Measurements from ENCODE around the gene TGFBR3. TPM values are rescaled to one million over a fixed set of nuclear protein-coding genes. Genes with fewer than 3 reads are reported as not detected.
A peak's percentile ranks its signal among the peaks of the same experiment; 100 is the strongest.

The TGFBR3 gene
- total and polyA plus RNA-seq, 4 donors, result 3.6 to 81.5 (median 33.4) TPM

- ATAC-seq (ENCODE audit: low FRiP score), result no peak
- no peak overlapping the region for H3K27ac ChIP-seq (ENCODE audit: low read depth in 1 of 2, low read length in 2 of 2)
Measured at GRCh38 chr1:91798241-91798648, 87.7 kb downstream of the TGFBR3 start.

GRCh38 chr1:91797164-91797563, 88.8 kb downstream of the TGFBR3 start:
- H3K4me3 ChIP-seq (ENCODE audit: low read length in 2 of 2), result no peak overlapping the region
- intact Hi-C loops (cut with DNase I), result loop anchor here in 1 of 2 donors (5.0 kb wide), 1 partner anchor 45 kb away; no protein-coding TSS in a partner anchor
- no peak for ATAC-seq (ENCODE audit: low FRiP score)
- no peaks in the 10 kb centered on the region for H3K36me3 ChIP-seq (ENCODE audit: control insufficient read depth in 1 of 2, insufficient read depth in 2 of 2, low read length in 1 of 2)
- H3K4me1 ChIP-seq (ENCODE audit: control insufficient read depth in 1 of 2, insufficient read depth in 2 of 2, low read length in 2 of 2), result peaks cover 0 to 2% of the 10 kb centered on the region in 2 donors
- H3K27ac ChIP-seq (ENCODE audit: low read depth in 1 of 2, low read length in 2 of 2), result no peak overlapping the region
- DNase-seq, result no peak
- H3K9me3 ChIP-seq (ENCODE audit: control insufficient read depth, low read length), result no peaks in the 10 kb centered on the region
- no peaks in the 10 kb centered on the region for H3K27me3 ChIP-seq (ENCODE audit: control insufficient read depth in 1 of 2, insufficient read depth in 2 of 2, low read length in 1 of 2)
- WGBS, 2 donors, result 98 to 100% methylated on average over 1 of the region's 1 CpG

More at GRCh38 chr1:91798241-91798648, 87.7 kb downstream of the TGFBR3 start:
- H3K36me3 ChIP-seq (ENCODE audit: control insufficient read depth in 1 of 2, insufficient read depth in 2 of 2, low read length in 1 of 2), result no peaks in the 10 kb centered on the region
- H3K4me3 ChIP-seq (ENCODE audit: low read length in 2 of 2), result no peak overlapping the region
- DNase-seq, result no peak
- peaks cover 0 to 2% of the 10 kb centered on the region in 2 donors for H3K4me1 ChIP-seq (ENCODE audit: control insufficient read depth in 1 of 2, insufficient read depth in 2 of 2, low read length in 2 of 2)
- H3K27me3 ChIP-seq (ENCODE audit: control insufficient read depth in 1 of 2, insufficient read depth in 2 of 2, low read length in 1 of 2), result no peaks in the 10 kb centered on the region
- WGBS, 2 donors, result 95% methylated on average over 5 of the region's 5 CpGs
- H3K9me3 ChIP-seq (ENCODE audit: control insufficient read depth, low read length), result no peaks in the 10 kb centered on the region
- intact Hi-C loops (cut with DNase I), result loop anchor here in 1 of 2 donors (5.0 kb wide), 1 partner anchor 46 kb away; no protein-coding TSS in a partner anchor

GRCh38 chr1:91796390-91796654, 89.6 kb downstream of the TGFBR3 start:
- Histone ChIP-seq H3K36me3 (ENCODE audit: control insufficient read depth in 1 of 2, insufficient read depth in 2 of 2, low read length in 1 of 2) (no peaks in the 10 kb centered on the region), H3K4me1 (ENCODE audit: control insufficient read depth in 1 of 2, insufficient read depth in 2 of 2, low read length in 2 of 2) (peaks cover 0 to 2% of the 10 kb centered on the region in 2 donors), H3K27ac (ENCODE audit: low read depth in 1 of 2, low read length in 2 of 2) (no peak overlapping the region), H3K9me3 (ENCODE audit: control insufficient read depth, low read length) (no peaks in the 10 kb centered on the region), H3K27me3 (ENCODE audit: control insufficient read depth in 1 of 2, insufficient read depth in 2 of 2, low read length in 1 of 2) (no peaks in the 10 kb centered on the region), H3K4me3 (ENCODE audit: low read length in 2 of 2) (no peak overlapping the region)
- WGBS, 2 donors, result 96 to 99% methylated on average over 4 of the region's 4 CpGs
- DNase-seq (no peak), ATAC-seq (ENCODE audit: low FRiP score) (no peak)
- intact Hi-C loops (cut with DNase I), result loop anchor here in 1 of 2 donors (5.0 kb wide), 1 partner anchor 44 kb away; no protein-coding TSS in a partner anchor

- Histone ChIP-seq H3K36me3 (ENCODE audit: control insufficient read depth in 1 of 2, insufficient read depth in 2 of 2, low read length in 1 of 2) (no peaks in the 10 kb centered on the region), H3K4me3 (ENCODE audit: low read length in 2 of 2) (no peak overlapping the region), H3K27ac (ENCODE audit: low read depth in 1 of 2, low read length in 2 of 2) (peak overlapping the region in 1 of 2 donors; percentile 28), H3K27me3 (ENCODE audit: control insufficient read depth in 1 of 2, insufficient read depth in 2 of 2, low read length in 1 of 2) (no peaks in the 10 kb centered on the region), H3K4me1 (ENCODE audit: control insufficient read depth in 1 of 2, insufficient read depth in 2 of 2, low read length in 2 of 2) (peaks cover 0 to 2% of the 10 kb centered on the region in 2 donors), H3K9me3 (ENCODE audit: control insufficient read depth, low read length) (no peaks in the 10 kb centered on the region)
- ATAC-seq (ENCODE audit: low FRiP score) (peak; percentile 23), DNase-seq (no peak)
- WGBS, 2 donors, result 48 to 49% methylated on average over 7 of the region's 7 CpGs
- intact Hi-C loops (cut with DNase I), result loop anchor here in 1 of 2 donors (5.0 kb wide), 1 partner anchor 43 kb away; no protein-coding TSS in a partner anchor
Measured at GRCh38 chr1:91795591-91796389, 90.2 kb downstream of the TGFBR3 start.

- intact Hi-C loops (cut with DNase I), result no loop called here
- 86 to 93% methylated on average over 3 of the region's 3 CpGs for WGBS, 2 donors
- DNase-seq (no peak), ATAC-seq (ENCODE audit: low FRiP score) (no peak)
- Histone ChIP-seq H3K4me1 (ENCODE audit: control insufficient read depth in 1 of 2, insufficient read depth in 2 of 2, low read length in 2 of 2) (peaks cover 0 to 2% of the 10 kb centered on the region in 2 donors), H3K27me3 (ENCODE audit: control insufficient read depth in 1 of 2, insufficient read depth in 2 of 2, low read length in 1 of 2) (no peaks in the 10 kb centered on the region), H3K36me3 (ENCODE audit: control insufficient read depth in 1 of 2, insufficient read depth in 2 of 2, low read length in 1 of 2) (no peaks in the 10 kb centered on the region), H3K27ac (ENCODE audit: low read depth in 1 of 2, low read length in 2 of 2) (no peak overlapping the region), H3K4me3 (ENCODE audit: low read length in 2 of 2) (no peak overlapping the region), H3K9me3 (ENCODE audit: control insufficient read depth, low read length) (no peaks in the 10 kb centered on the region)
Measured at GRCh38 chr1:91793877-91794276, 92.1 kb downstream of the TGFBR3 start.

- no peak for ATAC-seq (ENCODE audit: low FRiP score)
- no peaks in the 10 kb centered on the region for H3K9me3 ChIP-seq (ENCODE audit: control insufficient read depth, low read length)
- H3K4me1 ChIP-seq (ENCODE audit: control insufficient read depth in 1 of 2, insufficient read depth in 2 of 2, low read length in 2 of 2), result peaks cover 0 to 1% of the 10 kb centered on the region in 2 donors
- no peak overlapping the region for H3K27ac ChIP-seq (ENCODE audit: low read depth in 1 of 2, low read length in 2 of 2)
- no peak for DNase-seq
- intact Hi-C loops (cut with DNase I), result no loop called here
- no peaks in the 10 kb centered on the region for H3K36me3 ChIP-seq (ENCODE audit: control insufficient read depth in 1 of 2, insufficient read depth in 2 of 2, low read length in 1 of 2)
- WGBS, 2 donors, result 98% methylated on average over 5 of the region's 5 CpGs
- no peaks in the 10 kb centered on the region for H3K27me3 ChIP-seq (ENCODE audit: control insufficient read depth in 1 of 2, insufficient read depth in 2 of 2, low read length in 1 of 2)
- no peak overlapping the region for H3K4me3 ChIP-seq (ENCODE audit: low read length in 2 of 2)
Measured at GRCh38 chr1:91793189-91793588, 92.8 kb downstream of the TGFBR3 start.

- Histone ChIP-seq H3K27me3 (ENCODE audit: control insufficient read depth in 1 of 2, insufficient read depth in 2 of 2, low read length in 1 of 2) (no peaks in the 10 kb centered on the region), H3K27ac (ENCODE audit: low read depth in 1 of 2, low read length in 2 of 2) (no peak overlapping the region), H3K4me1 (ENCODE audit: control insufficient read depth in 1 of 2, insufficient read depth in 2 of 2, low read length in 2 of 2) (no peaks in the 10 kb centered on the region), H3K36me3 (ENCODE audit: control insufficient read depth in 1 of 2, insufficient read depth in 2 of 2, low read length in 1 of 2) (no peaks in the 10 kb centered on the region), H3K4me3 (ENCODE audit: low read length in 2 of 2) (no peak overlapping the region), H3K9me3 (ENCODE audit: control insufficient read depth, low read length) (no peaks in the 10 kb centered on the region)
- 90 to 94% methylated on average over 8 of the region's 8 CpGs for WGBS, 2 donors
- DNase-seq (no peak), ATAC-seq (ENCODE audit: low FRiP score) (no peak)
- intact Hi-C loops (cut with DNase I), result no loop called here
Measured at GRCh38 chr1:91792489-91793071, 93.4 kb downstream of the TGFBR3 start.

GRCh38 chr1:91791691-91792488, 94.1 kb downstream of the TGFBR3 start:
- ATAC-seq (ENCODE audit: low FRiP score) (no peak), DNase-seq (no peak)
- no peaks in the 10 kb centered on the region for H3K4me1 ChIP-seq (ENCODE audit: control insufficient read depth in 1 of 2, insufficient read depth in 2 of 2, low read length in 2 of 2)
- H3K27ac ChIP-seq (ENCODE audit: low read depth in 1 of 2, low read length in 2 of 2), result no peak overlapping the region
- H3K9me3 ChIP-seq (ENCODE audit: control insufficient read depth, low read length), result no peaks in the 10 kb centered on the region
- no peaks in the 10 kb centered on the region for H3K27me3 ChIP-seq (ENCODE audit: control insufficient read depth in 1 of 2, insufficient read depth in 2 of 2, low read length in 1 of 2)
- H3K36me3 ChIP-seq (ENCODE audit: control insufficient read depth in 1 of 2, insufficient read depth in 2 of 2, low read length in 1 of 2), result no peaks in the 10 kb centered on the region
- WGBS, 2 donors, result 91 to 92% methylated on average over 8 of the region's 8 CpGs
- intact Hi-C loops (cut with DNase I), result no loop called here
- H3K4me3 ChIP-seq (ENCODE audit: low read length in 2 of 2), result no peak overlapping the region

Data from aorta (tissue), 5 donors.